SU-DHL-6 (cell line): Measurements from ENCODE around the gene RAB36.

Experiments
- H2AFZ ChIP-seq: fragments of 200-600 bp; sonication (generic); 2 replicates; pipeline ENCODE4 v1.6.1; 2014; ENCODE audit warnings: low read depth, mild to moderate bottlenecking, moderate library complexity, mixed read lengths, antibody characterized with exemption, low read length; ENCODE audit not compliant: severe bottlenecking
- H3F3A ChIP-seq: fragments of 200-600 bp; shearing (Covaris generic); 2 replicates; pipeline ENCODE4 v1.6.0; 2016; ENCODE audit warnings: antibody characterized with exemption, mild to moderate bottlenecking; ENCODE audit not compliant: insufficient read depth
- H3K27ac ChIP-seq: fragments of 200-600 bp; sonication (generic); 2 replicates; pipeline ENCODE4 v1.5.1; 2016; ENCODE audit warnings: low read depth, mild to moderate bottlenecking, low read length, moderate library complexity, mixed read lengths
- H3K27me3 ChIP-seq: fragments of 200-600 bp; sonication (generic), shearing (Covaris generic); 2 replicates; pipeline ENCODE4 v1.6.0; 2014; ENCODE audit warnings: mild to moderate bottlenecking, low read length
- H3K36me3 ChIP-seq: fragments of 200-600 bp; sonication (generic); 2 replicates; pipeline ENCODE4 v1.6.1; 2014; ENCODE audit warnings: mild to moderate bottlenecking, low read length, mixed read lengths
- H3K4me2 ChIP-seq: fragments of 300-600, 200-600 bp; shearing (Covaris generic), sonication (generic); 2 replicates; pipeline ENCODE4 v1.6.0; 2014; ENCODE audit warnings: low read length, low read depth, mild to moderate bottlenecking; ENCODE audit not compliant: poor library complexity, severe bottlenecking
- H3K4me3 ChIP-seq: fragments of 200-600 bp; sonication (generic); 2 replicates; pipeline ENCODE4 v1.5.1; 2014; ENCODE audit warnings: antibody characterized with exemption, low read length, mild to moderate bottlenecking, mixed read lengths; ENCODE audit not compliant: insufficient read depth, poor library complexity, severe bottlenecking
- H3K79me2 ChIP-seq: fragments of 200-600 bp; sonication (generic); 2 replicates; pipeline ENCODE4 v1.6.1; 2014; ENCODE audit warnings: mild to moderate bottlenecking, low read length, moderate library complexity; ENCODE audit not compliant: insufficient read depth
- H3K9ac ChIP-seq: fragments of 200-600 bp; sonication (generic); 2 replicates; pipeline ENCODE4 v1.7.0; 2014; ENCODE audit warnings: mild to moderate bottlenecking, low read length
- H3K9me2 ChIP-seq: fragments of 200-600 bp; sonication (generic); replicated peaks from 2 replicates; pipeline ENCODE4 v1.6.1; 2014; ENCODE audit warnings: low read length; ENCODE audit not compliant: insufficient read depth
- H3K9me3 ChIP-seq: fragments of 200-600 bp; sonication (generic); 2 replicates; pipeline ENCODE4 v1.6.1; 2014; ENCODE audit warnings: low read length, mixed read lengths; ENCODE audit not compliant: insufficient read depth
- H4K20me1 ChIP-seq: fragments of 200-600 bp; sonication (generic); 2 replicates; pipeline ENCODE4 v1.6.1; 2014; ENCODE audit warnings: low read depth, mild to moderate bottlenecking, antibody characterized with exemption, low read length, moderate library complexity, mixed read lengths
- EZH2phosphoT487 ChIP-seq: fragments of 200-600 bp; sonication (generic), shearing (Covaris generic); conservative IDR thresholded peaks from 2 replicates; pipeline ENCODE4 v1.6.1; 2018; ENCODE audit warnings: mild to moderate bottlenecking, antibody characterized with exemption, low read length, moderate library complexity, mixed read lengths
- TF ChIP-seq, protein P1 (sequence below): fragments of 200-600 bp; sonication (generic); IDR thresholded peaks from one replicate; pipeline ENCODE4 v1.5.1; 2017; ENCODE audit warnings: antibody characterized with exemption, mild to moderate bottlenecking, low read length, moderate library complexity; ENCODE audit not compliant: insufficient read depth, poor library complexity, severe bottlenecking

The RAB36 gene

DNA sequence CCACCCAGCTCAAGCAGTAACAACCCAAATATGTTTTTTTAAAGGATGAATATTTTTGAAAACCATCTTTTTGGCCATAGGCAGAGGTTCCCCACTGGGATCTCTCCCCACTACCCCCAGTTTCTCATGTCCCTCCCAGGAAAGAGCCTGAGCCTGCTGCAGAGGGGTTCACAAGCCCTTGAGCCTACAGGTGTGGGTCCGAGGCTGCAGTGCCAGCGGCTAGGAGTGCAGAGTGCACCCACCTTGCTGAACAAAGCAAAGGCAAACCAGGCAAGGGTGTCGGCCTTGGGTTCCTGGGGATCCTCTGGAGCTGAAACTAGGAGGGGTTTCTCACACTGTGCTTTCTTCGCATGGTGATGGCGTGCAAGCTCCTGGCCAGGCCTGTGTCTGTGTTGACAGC is 40.0 kb upstream of the RAB36 start:
- Histone ChIP-seq H3K27ac (no peak overlapping the region), H3K36me3 (no peaks in the 10 kb centered on the region), H2AFZ (no peak overlapping the region), H3K79me2 (no peaks in the 10 kb centered on the region), H3K4me2 (no peak overlapping the region), H3K9me3 (no peaks in the 10 kb centered on the region), H4K20me1 (no peaks in the 10 kb centered on the region), H3K9ac (no peak overlapping the region), H3K27me3 (no peaks in the 10 kb centered on the region), H3K4me3 (no peak overlapping the region), H3K9me2 (no peaks in the 10 kb centered on the region), H3F3A (no peaks in the 10 kb centered on the region)
- no peak for TF ChIP-seq EZH2phosphoT487
- TF ChIP-seq, protein P1, sequence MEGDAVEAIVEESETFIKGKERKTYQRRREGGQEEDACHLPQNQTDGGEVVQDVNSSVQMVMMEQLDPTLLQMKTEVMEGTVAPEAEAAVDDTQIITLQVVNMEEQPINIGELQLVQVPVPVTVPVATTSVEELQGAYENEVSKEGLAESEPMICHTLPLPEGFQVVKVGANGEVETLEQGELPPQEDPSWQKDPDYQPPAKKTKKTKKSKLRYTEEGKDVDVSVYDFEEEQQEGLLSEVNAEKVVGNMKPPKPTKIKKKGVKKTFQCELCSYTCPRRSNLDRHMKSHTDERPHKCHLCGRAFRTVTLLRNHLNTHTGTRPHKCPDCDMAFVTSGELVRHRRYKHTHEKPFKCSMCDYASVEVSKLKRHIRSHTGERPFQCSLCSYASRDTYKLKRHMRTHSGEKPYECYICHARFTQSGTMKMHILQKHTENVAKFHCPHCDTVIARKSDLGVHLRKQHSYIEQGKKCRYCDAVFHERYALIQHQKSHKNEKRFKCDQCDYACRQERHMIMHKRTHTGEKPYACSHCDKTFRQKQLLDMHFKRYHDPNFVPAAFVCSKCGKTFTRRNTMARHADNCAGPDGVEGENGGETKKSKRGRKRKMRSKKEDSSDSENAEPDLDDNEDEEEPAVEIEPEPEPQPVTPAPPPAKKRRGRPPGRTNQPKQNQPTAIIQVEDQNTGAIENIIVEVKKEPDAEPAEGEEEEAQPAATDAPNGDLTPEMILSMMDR: no peak

DNA sequence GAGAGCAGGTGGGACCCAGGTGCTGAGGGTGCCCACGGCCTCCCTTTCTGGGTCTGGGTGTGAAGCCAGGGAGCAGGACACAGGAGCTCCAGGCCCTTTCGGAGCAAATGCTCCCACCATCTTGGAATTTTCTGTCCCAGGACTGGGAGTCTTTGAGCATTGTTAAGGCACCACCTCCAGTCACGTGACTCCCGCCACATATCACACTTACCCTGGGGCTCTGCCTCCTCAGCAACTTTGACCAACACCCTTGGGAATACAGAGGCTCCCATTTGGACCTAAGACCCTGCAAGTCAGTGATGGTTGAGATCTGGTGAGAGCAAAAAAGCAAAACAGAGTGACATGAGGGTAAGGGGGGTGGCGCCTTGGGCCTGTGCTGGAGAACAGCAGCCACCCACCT is 39.4 kb upstream of the RAB36 start:
- H3K9ac ChIP-seq: no peak overlapping the region
- H3K36me3 ChIP-seq: no peaks in the 10 kb centered on the region
- no peaks in the 10 kb centered on the region for H3K27me3 ChIP-seq
- H4K20me1 ChIP-seq: no peaks in the 10 kb centered on the region
- no peaks in the 10 kb centered on the region for H3K9me2 ChIP-seq
- no peaks in the 10 kb centered on the region for H3K9me3 ChIP-seq
- no peak overlapping the region for H3K4me3 ChIP-seq
- TF ChIP-seq EZH2phosphoT487: no peak
- TF ChIP-seq, protein P1: no peak
- H3K27ac ChIP-seq: no peak overlapping the region
- no peak overlapping the region for H2AFZ ChIP-seq
- no peaks in the 10 kb centered on the region for H3F3A ChIP-seq
- H3K4me2 ChIP-seq: no peak overlapping the region
- H3K79me2 ChIP-seq: no peaks in the 10 kb centered on the region

DNA sequence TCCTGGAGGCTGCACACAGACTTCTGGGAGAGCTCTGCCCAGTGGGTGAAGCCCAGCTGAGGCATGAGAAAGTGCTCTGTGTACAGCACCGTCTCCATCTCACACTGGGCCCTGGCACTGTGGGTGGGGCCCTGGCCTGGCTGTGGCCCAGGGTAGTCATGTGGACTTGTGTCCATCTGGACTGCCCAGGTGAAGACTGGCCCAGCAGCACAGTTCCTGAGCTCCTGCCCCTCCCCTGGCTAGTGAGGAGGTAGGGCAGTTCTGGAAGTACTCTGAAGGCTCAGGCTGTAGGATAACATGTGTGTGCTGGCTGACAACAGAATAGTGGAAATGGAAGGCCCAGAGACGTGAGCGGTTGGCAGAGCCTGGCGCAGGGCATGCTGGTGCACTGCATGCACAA is 38.9 kb upstream of the RAB36 start:
- H3K27ac ChIP-seq: no peak overlapping the region
- H3K4me2 ChIP-seq: no peak overlapping the region
- no peaks in the 10 kb centered on the region for H3K9me2 ChIP-seq
- H3K36me3 ChIP-seq: no peaks in the 10 kb centered on the region
- H3K4me3 ChIP-seq: no peak overlapping the region
- no peaks in the 10 kb centered on the region for H3K9me3 ChIP-seq
- no peaks in the 10 kb centered on the region for H3F3A ChIP-seq
- TF ChIP-seq, protein P1: no peak
- no peaks in the 10 kb centered on the region for H3K27me3 ChIP-seq
- no peak overlapping the region for H3K9ac ChIP-seq
- H4K20me1 ChIP-seq: no peaks in the 10 kb centered on the region
- H2AFZ ChIP-seq: no peak overlapping the region
- no peaks in the 10 kb centered on the region for H3K79me2 ChIP-seq
